WERI-Rb-1 (cell line): ENCODE measurements around the gene MYORG.

ENCODE experiments used
- DNase-seq: peaks from one replicate; pipeline ENCODE4 v3.0.0-alpha.2; 2020
- H3K27ac ChIP-seq: fragments of 250-450 bp; sonication (Bioruptor Pico); 2 replicates; pipeline ENCODE4 v1.5.1; 2020; ENCODE audit warnings: mild to moderate bottlenecking, moderate library complexity
- H3K27me3 ChIP-seq: fragments of 250-450 bp; sonication (Bioruptor Pico); 2 replicates; pipeline ENCODE4 v1.5.1; 2021; ENCODE audit warnings: mild to moderate bottlenecking, low read depth, moderate library complexity; ENCODE audit not compliant: insufficient read depth, severe bottlenecking
- H3K36me3 ChIP-seq: fragments of 250-450 bp; sonication (Bioruptor Pico); 2 replicates; pipeline ENCODE4 v1.5.1; 2020; ENCODE audit warnings: mild to moderate bottlenecking, moderate library complexity
- H3K4me3 ChIP-seq: 2 replicates; pipeline ENCODE4 v1.5.1; 2011; ENCODE audit warnings: low read depth, mild to moderate bottlenecking, control low read depth, low read length
- H3K9me3 ChIP-seq: fragments of 250-450 bp; sonication (Bioruptor Pico); 2 replicates; pipeline ENCODE4 v1.5.1; 2021; ENCODE audit warnings: mild to moderate bottlenecking, moderate library complexity; ENCODE audit not compliant: severe bottlenecking
- CTCF ChIP-seq: IDR thresholded peaks from 2 replicates; pipeline ENCODE4 v1.5.1; 2011; ENCODE audit warnings: low read depth, mild to moderate bottlenecking, control low read depth, inconsistent platforms, low read length

MYORG gene

GRCh38 chr9:34374339-34374738 is 2.4 kb downstream of the MYORG start:
- Histone ChIP-seq H3K9me3 (peaks cover 6% of the 10 kb centered on the region), H3K27me3 (no peaks in the 10 kb centered on the region), H3K27ac (no peak overlapping the region), H3K36me3 (peaks cover 16% of the 10 kb centered on the region), H3K4me3 (no peak overlapping the region)
- no peak for TF ChIP-seq CTCF
- DNase-seq = no peak

GRCh38 chr9:34373749-34374148 is 2.9 kb downstream of the MYORG start:
- no peaks in the 10 kb centered on the region for H3K27me3 ChIP-seq
- peaks cover 6% of the 10 kb centered on the region for H3K9me3 ChIP-seq
- H3K36me3 ChIP-seq = peaks cover 16% of the 10 kb centered on the region
- DNase-seq = no peak
- no peak overlapping the region for H3K27ac ChIP-seq
- H3K4me3 ChIP-seq = no peak overlapping the region
- TF ChIP-seq CTCF = no peak

DNA sequence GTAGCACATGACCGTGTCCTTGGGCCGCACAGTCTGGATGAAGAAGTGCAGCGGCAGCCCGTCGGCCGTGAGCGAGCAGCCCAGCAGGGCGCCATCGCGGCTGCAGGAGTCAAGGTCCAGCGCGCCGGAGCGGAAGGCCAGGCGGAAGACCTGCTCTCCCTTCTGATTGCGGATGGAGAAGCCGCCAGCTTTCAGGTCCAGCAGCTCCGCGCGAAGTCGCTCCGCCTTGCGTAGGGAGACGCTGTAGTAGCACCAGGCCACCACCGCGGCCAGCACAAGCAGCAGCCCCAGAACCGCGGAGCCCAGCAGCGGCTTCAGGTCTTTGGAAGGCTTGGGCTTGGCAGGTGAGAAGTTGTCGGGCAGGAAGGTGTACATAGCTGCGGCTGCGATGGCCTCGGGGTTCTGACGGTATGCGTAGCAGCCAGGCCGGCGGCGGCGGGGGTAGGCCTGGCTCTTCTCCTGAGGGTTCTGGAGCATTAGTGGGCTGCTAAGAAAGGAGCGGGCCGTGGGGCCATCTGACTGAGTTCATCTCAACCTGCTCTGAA is 4.2 kb downstream of the MYORG start:
- no peaks in the 10 kb centered on the region for H3K27me3 ChIP-seq
- no peak overlapping the region for H3K27ac ChIP-seq
- peaks cover 6% of the 10 kb centered on the region for H3K9me3 ChIP-seq
- DNase-seq = no peak
- H3K36me3 ChIP-seq = peaks cover 16% of the 10 kb centered on the region
- TF ChIP-seq CTCF = no peak
- H3K4me3 ChIP-seq = no peak overlapping the region

- no peak overlapping the region for H3K4me3 ChIP-seq
- DNase-seq = no peak
- no peak for TF ChIP-seq CTCF
- H3K27ac ChIP-seq = no peak overlapping the region
- H3K27me3 ChIP-seq = no peaks in the 10 kb centered on the region
- H3K36me3 ChIP-seq = peaks cover 16% of the 10 kb centered on the region
- peaks cover 6% of the 10 kb centered on the region for H3K9me3 ChIP-seq
Measured at GRCh38 chr9:34371886-34372466, 4.7 kb downstream of the MYORG start.

- H3K9me3 ChIP-seq = peaks cover 6% of the 10 kb centered on the region
- peaks cover 16% of the 10 kb centered on the region for H3K36me3 ChIP-seq
- H3K27ac ChIP-seq = no peak overlapping the region
- no peaks in the 10 kb centered on the region for H3K27me3 ChIP-seq
- no peak for DNase-seq
- TF ChIP-seq CTCF = no peak
- H3K4me3 ChIP-seq = no peak overlapping the region
Measured at GRCh38 chr9:34370970-34371880, 5.5 kb downstream of the MYORG start.
